Smooth muscle cell of the coronary artery (primary cell): Measurements from ENCODE around the gene ETV4. TPM values are rescaled to one million over a fixed set of nuclear protein-coding genes. Genes with fewer than 3 reads are reported as not detected.

Source experiments
- total RNA-seq: library from RNA; depleted of rRNA; stranded (reverse); fragments of >200 nt; gene quantifications from 2 replicates; pipeline ENCODE4 v1.2.3, GENCODE V29; 2014; ENCODE audit warnings: low replicate concordance

Gene ETV4
- 0.23 and 2.9 TPM in 2 replicates for total RNA-seq

DNA sequence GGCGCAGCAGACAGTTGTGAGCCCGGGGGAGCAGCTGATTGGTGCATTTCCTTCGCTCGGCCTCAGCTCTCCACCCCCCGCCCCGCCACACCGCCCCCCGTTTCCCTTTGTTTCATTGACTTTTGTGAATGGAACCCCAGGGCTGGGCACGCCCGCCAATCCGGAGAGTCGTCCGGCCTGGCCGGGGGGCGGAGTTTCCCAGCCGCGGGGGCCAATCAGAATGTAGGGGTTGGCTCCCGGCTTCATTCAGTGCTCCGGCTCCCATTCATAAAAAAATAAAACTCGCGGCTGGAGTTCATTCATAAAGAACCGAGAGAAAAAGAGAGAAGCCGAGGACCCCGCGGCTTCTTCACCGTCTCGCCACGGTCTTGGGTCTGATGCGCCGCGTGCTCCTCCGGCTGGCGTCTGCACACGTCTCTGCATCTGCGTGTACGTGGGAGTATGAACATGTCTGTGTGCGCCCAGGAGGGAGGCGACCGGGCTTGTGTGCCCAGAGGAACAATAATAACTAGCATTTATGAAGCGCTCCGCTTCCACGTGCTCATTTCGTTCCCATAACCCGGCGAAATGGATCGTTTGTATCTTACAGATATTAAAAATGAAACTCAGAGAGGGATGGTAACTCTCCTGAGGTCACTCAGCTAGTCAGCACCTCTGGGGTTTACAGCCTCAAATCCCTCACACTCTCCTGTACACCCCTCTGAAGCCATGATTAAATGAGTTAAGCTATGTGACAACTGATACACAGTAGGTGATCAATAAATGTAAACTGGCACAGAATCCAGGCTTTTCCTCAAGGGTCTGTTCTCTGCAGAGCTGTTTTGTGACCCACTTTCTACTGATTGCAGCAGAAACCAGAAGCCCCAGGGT, at the start of gene ETV4:
ETV4 (minus strand) TSS at position 22 of the 870 bp plus-strand sequence. CDS start 723 bp downstream, outside the sequence.

DNA sequence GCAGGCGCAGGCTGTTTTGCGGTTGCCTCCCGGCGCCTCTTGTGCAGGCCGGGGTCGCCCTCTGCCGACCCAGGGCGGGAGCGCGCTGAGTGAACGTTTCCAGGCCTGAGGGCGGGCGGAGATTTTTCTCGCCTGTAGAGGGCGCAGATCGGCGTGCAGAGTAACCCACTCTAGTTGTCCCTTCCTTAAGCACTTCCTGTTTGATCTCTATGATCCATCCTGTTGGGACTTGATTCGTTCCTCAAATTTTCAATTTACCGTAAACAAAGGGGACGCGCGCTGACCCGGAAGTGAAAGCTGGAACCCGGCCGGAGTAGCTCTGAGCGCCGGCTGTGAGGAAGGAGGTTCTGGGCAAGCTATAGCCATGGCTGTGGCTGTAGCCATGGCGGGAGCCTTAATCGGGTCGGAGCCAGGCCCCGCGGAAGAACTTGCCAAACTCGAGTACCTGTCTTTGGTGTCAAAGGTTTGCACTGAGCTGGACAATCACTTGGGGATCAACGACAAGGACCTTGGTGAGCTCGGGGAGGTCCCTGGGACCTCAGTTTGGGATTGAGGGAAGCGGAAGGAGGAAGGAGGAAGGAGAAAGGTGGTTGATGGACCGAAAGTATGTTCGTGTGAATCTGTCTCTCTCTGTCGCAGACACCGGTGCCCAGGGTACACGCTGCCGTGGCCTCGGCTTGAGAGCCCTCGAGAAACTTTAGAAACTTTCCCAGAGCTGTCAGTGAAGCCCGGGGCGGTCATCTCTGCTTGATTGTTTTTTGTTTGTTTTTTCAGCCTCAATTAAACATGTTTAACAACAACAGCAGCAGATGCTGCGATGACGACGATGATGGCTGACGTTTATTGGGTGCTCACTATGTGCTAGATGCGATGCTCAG, 62.2 kb downstream of the ETV4 start, which contains the start of gene DHX8:
DHX8 (plus strand) TSS at position 302 of the 878 bp plus-strand sequence; CDS start at position 365, 63 bp downstream.

Other genes starting within 250 kb of the ETV4 start
- gene ARL4D, start 147.3 kb downstream of the ETV4 start, total RNA-seq: 15.7 and 26.8 TPM in 2 replicates
- 29.6 and 38.0 TPM in 2 replicates for gene DHX8, start 62.4 kb downstream of the ETV4 start, total RNA-seq
- gene MEOX1, start 115.6 kb upstream of the ETV4 start, total RNA-seq: under 0.01 and 0.75 TPM in 2 replicates
- gene SOST, start 212.5 kb upstream of the ETV4 start, total RNA-seq: 115 TPM in 1 of 2 replicates, not detected in the other
- gene DUSP3, start 232.6 kb upstream of the ETV4 start, total RNA-seq: 35.2 and 52.0 TPM in 2 replicates
- gene CFAP97D1, start 234.1 kb upstream of the ETV4 start, total RNA-seq: under 0.01 TPM in 1 of 2 replicates, not detected in the other